ENCODE measurements around the gene SDR42E1.
"Not testable (repeated sequence)": the region's sequence is repeated elsewhere in the genome, so short reads cannot be mapped to it uniquely, and the experiment has no call there.

Gene SDR42E1

GRCh38 chr16:81995651-81996050, 15.6 kb downstream of the SDR42E1 start:
- H3K9ac ChIP-seq (ENCODE audit: low read length in 5 of 5): no peak overlapping the region
- H3K4me3 ChIP-seq (ENCODE audit: low read depth in 1 of 5, low read length in 5 of 5): no peak overlapping the region
- H3K27ac ChIP-seq (ENCODE audit: low read depth, low read length): no peak overlapping the region
- peaks cover 0 to 18% (median 6%) of the 10 kb centered on the region in 5 donors for H3K4me1 ChIP-seq (ENCODE audit: control insufficient read depth in 5 of 5, insufficient read depth in 5 of 5, low read length in 5 of 5)
- no peaks in the 10 kb centered on the region for H3K27me3 ChIP-seq (ENCODE audit: control insufficient read depth in 5 of 5, insufficient read depth in 4 of 5, low read length in 5 of 5)
- H3K36me3 ChIP-seq (ENCODE audit: control insufficient read depth in 5 of 5, insufficient read depth in 5 of 5, low read length in 5 of 5): peaks cover 0 to 7% (median 0%) of the 10 kb centered on the region in 5 donors
- no peaks in the 10 kb centered on the region for H3K9me3 ChIP-seq (ENCODE audit: control insufficient read depth in 5 of 5, low read length in 5 of 5)

- Histone ChIP-seq H3K4me3 (ENCODE audit: low read depth in 1 of 5, low read length in 5 of 5) (no peak overlapping the region), H3K9me3 (ENCODE audit: control insufficient read depth in 5 of 5, low read length in 5 of 5) (no peaks in the 10 kb centered on the region), H3K36me3 (ENCODE audit: control insufficient read depth in 5 of 5, insufficient read depth in 5 of 5, low read length in 5 of 5) (peaks cover 0 to under 1% (median 0%) of the 10 kb centered on the region in 5 donors), H3K4me1 (ENCODE audit: control insufficient read depth in 5 of 5, insufficient read depth in 5 of 5, low read length in 5 of 5) (peaks cover 0 to 18% (median 6%) of the 10 kb centered on the region in 5 donors), H3K27me3 (ENCODE audit: control insufficient read depth in 5 of 5, insufficient read depth in 4 of 5, low read length in 5 of 5) (no peaks in the 10 kb centered on the region), H3K27ac (ENCODE audit: low read depth, low read length) (no peak overlapping the region), H3K9ac (ENCODE audit: low read length in 5 of 5) (no peak overlapping the region)
Observed at GRCh38 chr16:81994485-81994884, 16.8 kb downstream of the SDR42E1 start.

GRCh38 chr16:81992859-81993258, 18.4 kb downstream of the SDR42E1 start:
- Histone ChIP-seq H3K9me3 (ENCODE audit: control insufficient read depth in 5 of 5, low read length in 5 of 5) (no peaks in the 10 kb centered on the region), H3K4me1 (ENCODE audit: control insufficient read depth in 5 of 5, insufficient read depth in 5 of 5, low read length in 5 of 5) (peaks cover 0 to 15% (median 6%) of the 10 kb centered on the region in 5 donors), H3K4me3 (ENCODE audit: low read depth in 1 of 5, low read length in 5 of 5) (no peak overlapping the region), H3K9ac (ENCODE audit: low read length in 5 of 5) (no peak overlapping the region), H3K36me3 (ENCODE audit: control insufficient read depth in 5 of 5, insufficient read depth in 5 of 5, low read length in 5 of 5) (no peaks in the 10 kb centered on the region), H3K27ac (ENCODE audit: low read depth, low read length) (no peak overlapping the region), H3K27me3 (ENCODE audit: control insufficient read depth in 5 of 5, insufficient read depth in 4 of 5, low read length in 5 of 5) (no peaks in the 10 kb centered on the region)

- Histone ChIP-seq H3K4me3 (ENCODE audit: low read depth in 1 of 5, low read length in 5 of 5) (no peak overlapping the region), H3K9me3 (ENCODE audit: control insufficient read depth in 5 of 5, low read length in 5 of 5) (no peaks in the 10 kb centered on the region), H3K27me3 (ENCODE audit: control insufficient read depth in 5 of 5, insufficient read depth in 4 of 5, low read length in 5 of 5) (no peaks in the 10 kb centered on the region), H3K27ac (ENCODE audit: low read depth, low read length) (no peak overlapping the region), H3K4me1 (ENCODE audit: control insufficient read depth in 5 of 5, insufficient read depth in 5 of 5, low read length in 5 of 5) (no peaks in the 10 kb centered on the region), H3K36me3 (ENCODE audit: control insufficient read depth in 5 of 5, insufficient read depth in 5 of 5, low read length in 5 of 5) (no peaks in the 10 kb centered on the region), H3K9ac (ENCODE audit: low read length in 5 of 5) (no peak overlapping the region)
Observed at GRCh38 chr16:81987706-81988105, 23.6 kb downstream of the SDR42E1 start.

GRCh38 chr16:81987121-81987520, 24.1 kb downstream of the SDR42E1 start:
- H3K4me3 ChIP-seq (ENCODE audit: low read depth in 1 of 5, low read length in 5 of 5): no peak overlapping the region

GRCh38 chr16:81977335-81977942, 33.8 kb downstream of the SDR42E1 start:
- H3K4me3 ChIP-seq (ENCODE audit: low read depth in 1 of 5, low read length in 5 of 5); H3K27me3 ChIP-seq (ENCODE audit: control insufficient read depth in 5 of 5, insufficient read depth in 4 of 5, low read length in 5 of 5); H3K4me1 ChIP-seq (ENCODE audit: control insufficient read depth in 5 of 5, insufficient read depth in 5 of 5, low read length in 5 of 5); H3K9ac ChIP-seq (ENCODE audit: low read length in 5 of 5); H3K27ac ChIP-seq (ENCODE audit: low read depth, low read length); H3K36me3 ChIP-seq (ENCODE audit: control insufficient read depth in 5 of 5, insufficient read depth in 5 of 5, low read length in 5 of 5): not testable (repeated sequence)
- peaks cover 0 to 16% (median 3%) of the 10 kb centered on the region in 5 donors for H3K9me3 ChIP-seq (ENCODE audit: control insufficient read depth in 5 of 5, low read length in 5 of 5)

More at GRCh38 chr16:81987121-81987520, 24.1 kb downstream of the SDR42E1 start:
- H3K4me1 ChIP-seq (ENCODE audit: control insufficient read depth in 5 of 5, insufficient read depth in 5 of 5, low read length in 5 of 5): no peaks in the 10 kb centered on the region
- no peaks in the 10 kb centered on the region for H3K27me3 ChIP-seq (ENCODE audit: control insufficient read depth in 5 of 5, insufficient read depth in 4 of 5, low read length in 5 of 5)
- H3K9ac ChIP-seq (ENCODE audit: low read length in 5 of 5): no peak overlapping the region
- no peaks in the 10 kb centered on the region for H3K36me3 ChIP-seq (ENCODE audit: control insufficient read depth in 5 of 5, insufficient read depth in 5 of 5, low read length in 5 of 5)
- H3K27ac ChIP-seq (ENCODE audit: low read depth, low read length): no peak overlapping the region
- no peaks in the 10 kb centered on the region for H3K9me3 ChIP-seq (ENCODE audit: control insufficient read depth in 5 of 5, low read length in 5 of 5)

GRCh38 chr16:81975637-81976036, 35.6 kb downstream of the SDR42E1 start:
- Histone ChIP-seq H3K27ac (ENCODE audit: low read depth, low read length) (no peak overlapping the region), H3K9ac (ENCODE audit: low read length in 5 of 5) (no peak overlapping the region), H3K4me1 (ENCODE audit: control insufficient read depth in 5 of 5, insufficient read depth in 5 of 5, low read length in 5 of 5) (no peaks in the 10 kb centered on the region), H3K27me3 (ENCODE audit: control insufficient read depth in 5 of 5, insufficient read depth in 4 of 5, low read length in 5 of 5) (no peaks in the 10 kb centered on the region), H3K36me3 (ENCODE audit: control insufficient read depth in 5 of 5, insufficient read depth in 5 of 5, low read length in 5 of 5) (no peaks in the 10 kb centered on the region), H3K9me3 (ENCODE audit: control insufficient read depth in 5 of 5, low read length in 5 of 5) (peaks cover 3 to 32% (median 12%) of the 10 kb centered on the region in 5 donors), H3K4me3 (ENCODE audit: low read depth in 1 of 5, low read length in 5 of 5) (no peak overlapping the region)

GRCh38 chr16:81973737-81974136, 37.5 kb downstream of the SDR42E1 start:
- Histone ChIP-seq H3K4me3 (ENCODE audit: low read depth in 1 of 5, low read length in 5 of 5) (no peak overlapping the region), H3K9me3 (ENCODE audit: control insufficient read depth in 5 of 5, low read length in 5 of 5) (peaks cover 3 to 36% (median 13%) of the 10 kb centered on the region in 5 donors), H3K27me3 (ENCODE audit: control insufficient read depth in 5 of 5, insufficient read depth in 4 of 5, low read length in 5 of 5) (no peaks in the 10 kb centered on the region), H3K27ac (ENCODE audit: low read depth, low read length) (no peak overlapping the region), H3K4me1 (ENCODE audit: control insufficient read depth in 5 of 5, insufficient read depth in 5 of 5, low read length in 5 of 5) (no peaks in the 10 kb centered on the region), H3K9ac (ENCODE audit: low read length in 5 of 5) (no peak overlapping the region), H3K36me3 (ENCODE audit: control insufficient read depth in 5 of 5, insufficient read depth in 5 of 5, low read length in 5 of 5) (no peaks in the 10 kb centered on the region)

GRCh38 chr16:81971853-81972252, 39.4 kb downstream of the SDR42E1 start:
- no peaks in the 10 kb centered on the region for H3K4me1 ChIP-seq (ENCODE audit: control insufficient read depth in 5 of 5, insufficient read depth in 5 of 5, low read length in 5 of 5)
- H3K27ac ChIP-seq (ENCODE audit: low read depth, low read length): no peak overlapping the region
- H3K4me3 ChIP-seq (ENCODE audit: low read depth in 1 of 5, low read length in 5 of 5): peak overlapping the region in 1 of 5 donors; percentile 5
- no peaks in the 10 kb centered on the region for H3K36me3 ChIP-seq (ENCODE audit: control insufficient read depth in 5 of 5, insufficient read depth in 5 of 5, low read length in 5 of 5)
- no peak overlapping the region for H3K9ac ChIP-seq (ENCODE audit: low read length in 5 of 5)
- H3K27me3 ChIP-seq (ENCODE audit: control insufficient read depth in 5 of 5, insufficient read depth in 4 of 5, low read length in 5 of 5): no peaks in the 10 kb centered on the region
- H3K9me3 ChIP-seq (ENCODE audit: control insufficient read depth in 5 of 5, low read length in 5 of 5): peaks cover 3 to 36% (median 13%) of the 10 kb centered on the region in 5 donors

GRCh38 chr16:81967358-81967757, 43.9 kb downstream of the SDR42E1 start:
- H3K9ac ChIP-seq (ENCODE audit: low read length in 5 of 5): no peak overlapping the region
- no peaks in the 10 kb centered on the region for H3K4me1 ChIP-seq (ENCODE audit: control insufficient read depth in 5 of 5, insufficient read depth in 5 of 5, low read length in 5 of 5)
- H3K9me3 ChIP-seq (ENCODE audit: control insufficient read depth in 5 of 5, low read length in 5 of 5): peaks cover 0 to 20% (median 8%) of the 10 kb centered on the region in 5 donors
- H3K4me3 ChIP-seq (ENCODE audit: low read depth in 1 of 5, low read length in 5 of 5): no peak overlapping the region
- H3K27ac ChIP-seq (ENCODE audit: low read depth, low read length): no peak overlapping the region
- no peaks in the 10 kb centered on the region for H3K36me3 ChIP-seq (ENCODE audit: control insufficient read depth in 5 of 5, insufficient read depth in 5 of 5, low read length in 5 of 5)
- no peaks in the 10 kb centered on the region for H3K27me3 ChIP-seq (ENCODE audit: control insufficient read depth in 5 of 5, insufficient read depth in 4 of 5, low read length in 5 of 5)
